GM20000 (cell line): ENCODE data around the gene APLNR.

ENCODE experiments used
- DNase-seq: peaks from one replicate; pipeline ENCODE4 v3.0.0; 2012; ENCODE audit warnings: low spot score
- TF ChIP-seq, protein P1 (sequence below): IDR thresholded peaks from 2 replicates; pipeline ENCODE4 v1.5.1; 2012; ENCODE audit warnings: mild to moderate bottlenecking, control low read depth; ENCODE audit errors: extremely low read depth, missing control alignments

Gene APLNR

DNA sequence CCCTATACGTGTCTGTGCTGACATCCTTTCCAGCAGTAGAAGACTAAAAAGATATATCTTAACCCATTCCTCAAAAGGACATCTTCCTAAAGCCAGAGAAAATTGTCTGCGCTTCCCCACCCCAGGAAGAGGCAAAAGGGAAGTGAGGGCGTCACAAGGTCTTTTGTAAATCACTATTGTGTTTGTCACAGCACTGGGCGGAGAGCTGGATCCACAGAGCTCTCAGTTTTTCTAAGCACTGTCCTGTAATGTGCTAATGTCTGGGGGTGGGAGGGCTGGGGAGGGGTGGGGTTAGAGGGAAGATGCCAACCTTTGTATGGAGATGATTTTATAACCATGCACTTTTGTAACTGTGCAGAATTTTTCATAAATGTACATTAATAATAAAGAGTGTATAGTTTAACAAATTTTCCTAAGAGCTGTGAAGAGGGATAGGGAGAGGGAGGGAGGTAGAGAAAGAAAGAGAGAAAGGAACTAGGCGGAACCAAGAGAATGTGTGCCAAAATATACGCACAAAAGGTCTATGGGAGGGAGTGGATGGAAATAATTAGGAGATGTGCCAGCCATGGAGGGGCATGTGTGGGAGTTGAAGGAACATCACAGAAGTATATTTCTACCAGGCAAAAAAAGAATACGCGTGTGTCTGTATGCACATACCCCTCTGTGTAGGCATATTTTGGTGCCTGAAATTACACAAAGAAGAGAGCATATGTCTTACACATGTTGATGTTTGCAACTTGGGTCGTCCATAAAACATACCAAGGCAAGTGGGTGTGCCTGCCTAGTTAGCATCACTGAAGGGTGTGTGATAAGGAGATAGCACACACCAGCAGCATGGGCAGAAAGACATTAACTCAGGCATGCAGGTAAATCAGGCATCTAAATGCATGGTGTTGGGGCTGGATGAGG is 45.5 kb downstream of the APLNR start:
- no peak for DNase-seq
- TF ChIP-seq, protein P1, sequence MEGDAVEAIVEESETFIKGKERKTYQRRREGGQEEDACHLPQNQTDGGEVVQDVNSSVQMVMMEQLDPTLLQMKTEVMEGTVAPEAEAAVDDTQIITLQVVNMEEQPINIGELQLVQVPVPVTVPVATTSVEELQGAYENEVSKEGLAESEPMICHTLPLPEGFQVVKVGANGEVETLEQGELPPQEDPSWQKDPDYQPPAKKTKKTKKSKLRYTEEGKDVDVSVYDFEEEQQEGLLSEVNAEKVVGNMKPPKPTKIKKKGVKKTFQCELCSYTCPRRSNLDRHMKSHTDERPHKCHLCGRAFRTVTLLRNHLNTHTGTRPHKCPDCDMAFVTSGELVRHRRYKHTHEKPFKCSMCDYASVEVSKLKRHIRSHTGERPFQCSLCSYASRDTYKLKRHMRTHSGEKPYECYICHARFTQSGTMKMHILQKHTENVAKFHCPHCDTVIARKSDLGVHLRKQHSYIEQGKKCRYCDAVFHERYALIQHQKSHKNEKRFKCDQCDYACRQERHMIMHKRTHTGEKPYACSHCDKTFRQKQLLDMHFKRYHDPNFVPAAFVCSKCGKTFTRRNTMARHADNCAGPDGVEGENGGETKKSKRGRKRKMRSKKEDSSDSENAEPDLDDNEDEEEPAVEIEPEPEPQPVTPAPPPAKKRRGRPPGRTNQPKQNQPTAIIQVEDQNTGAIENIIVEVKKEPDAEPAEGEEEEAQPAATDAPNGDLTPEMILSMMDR: no peak

DNA sequence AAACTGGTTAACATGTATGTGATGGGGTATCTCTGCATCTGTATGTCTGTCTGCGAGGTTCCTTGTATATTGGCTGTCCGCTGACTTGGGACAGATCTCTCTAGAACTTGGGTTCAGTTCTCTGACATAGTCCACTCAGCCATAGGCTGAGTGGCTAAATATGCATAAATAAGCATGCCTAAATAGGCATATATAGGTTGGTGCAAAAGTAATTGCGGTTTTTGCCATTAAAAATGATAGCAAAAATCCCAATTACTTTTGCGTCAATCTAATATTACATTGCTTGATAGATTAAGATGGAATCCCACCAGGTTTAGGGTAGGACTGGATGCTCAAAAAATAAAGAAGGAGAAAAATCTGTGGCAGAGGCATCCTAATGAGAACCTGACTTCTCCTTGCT is 46.5 kb downstream of the APLNR start:
- DNase-seq: no peak
- TF ChIP-seq, protein P1: no peak
